Measurements from ENCODE around the gene RCN2.

Gene RCN2

DNA sequence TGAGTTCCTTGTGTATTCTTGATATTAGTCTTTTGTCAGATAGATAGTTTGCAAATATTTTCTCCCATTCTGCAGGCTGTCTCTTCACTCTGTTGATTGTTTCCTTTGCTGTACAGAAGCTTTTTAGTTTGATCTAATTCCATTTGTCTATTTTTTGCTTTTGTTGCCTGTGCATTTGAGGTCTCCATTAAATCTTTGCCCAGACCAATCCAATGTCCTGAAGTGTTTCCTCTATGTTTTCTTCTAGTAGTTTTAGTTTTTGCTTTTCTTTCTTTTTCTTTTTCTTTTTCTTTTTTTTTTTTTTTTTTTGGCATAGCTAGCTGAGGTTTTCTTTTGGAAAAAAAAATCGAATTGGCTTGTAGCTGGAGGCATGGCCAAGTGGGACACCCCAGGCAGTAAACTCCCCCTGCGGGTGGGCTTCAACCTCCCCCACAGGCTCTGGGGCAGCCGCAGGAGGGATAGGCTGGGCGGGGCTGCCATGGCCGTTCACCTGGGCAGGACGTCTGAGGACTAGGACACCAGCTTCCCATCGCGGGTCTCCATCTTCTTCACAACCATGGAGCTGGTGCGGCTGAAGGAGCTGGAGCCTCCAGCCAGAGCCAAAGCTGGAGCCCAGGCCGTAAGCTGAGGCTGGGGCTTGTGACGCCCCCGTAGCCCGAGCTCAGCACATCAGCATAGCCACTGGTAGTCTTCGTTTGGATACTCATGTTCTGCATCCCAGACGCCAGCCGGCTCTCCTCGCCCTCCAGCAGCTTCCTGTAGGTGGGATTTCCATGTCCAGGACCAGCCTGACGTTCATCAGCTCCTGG, 47.2 kb downstream of the RCN2 start:
- DNase-seq (ENCODE audit: low spot score): no peak
- TF ChIP-seq, protein P1, sequence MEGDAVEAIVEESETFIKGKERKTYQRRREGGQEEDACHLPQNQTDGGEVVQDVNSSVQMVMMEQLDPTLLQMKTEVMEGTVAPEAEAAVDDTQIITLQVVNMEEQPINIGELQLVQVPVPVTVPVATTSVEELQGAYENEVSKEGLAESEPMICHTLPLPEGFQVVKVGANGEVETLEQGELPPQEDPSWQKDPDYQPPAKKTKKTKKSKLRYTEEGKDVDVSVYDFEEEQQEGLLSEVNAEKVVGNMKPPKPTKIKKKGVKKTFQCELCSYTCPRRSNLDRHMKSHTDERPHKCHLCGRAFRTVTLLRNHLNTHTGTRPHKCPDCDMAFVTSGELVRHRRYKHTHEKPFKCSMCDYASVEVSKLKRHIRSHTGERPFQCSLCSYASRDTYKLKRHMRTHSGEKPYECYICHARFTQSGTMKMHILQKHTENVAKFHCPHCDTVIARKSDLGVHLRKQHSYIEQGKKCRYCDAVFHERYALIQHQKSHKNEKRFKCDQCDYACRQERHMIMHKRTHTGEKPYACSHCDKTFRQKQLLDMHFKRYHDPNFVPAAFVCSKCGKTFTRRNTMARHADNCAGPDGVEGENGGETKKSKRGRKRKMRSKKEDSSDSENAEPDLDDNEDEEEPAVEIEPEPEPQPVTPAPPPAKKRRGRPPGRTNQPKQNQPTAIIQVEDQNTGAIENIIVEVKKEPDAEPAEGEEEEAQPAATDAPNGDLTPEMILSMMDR (IDR thresholded peaks at IDR 0.05; ENCODE audit: extremely low read depth, missing control alignments): no peak

DNA sequence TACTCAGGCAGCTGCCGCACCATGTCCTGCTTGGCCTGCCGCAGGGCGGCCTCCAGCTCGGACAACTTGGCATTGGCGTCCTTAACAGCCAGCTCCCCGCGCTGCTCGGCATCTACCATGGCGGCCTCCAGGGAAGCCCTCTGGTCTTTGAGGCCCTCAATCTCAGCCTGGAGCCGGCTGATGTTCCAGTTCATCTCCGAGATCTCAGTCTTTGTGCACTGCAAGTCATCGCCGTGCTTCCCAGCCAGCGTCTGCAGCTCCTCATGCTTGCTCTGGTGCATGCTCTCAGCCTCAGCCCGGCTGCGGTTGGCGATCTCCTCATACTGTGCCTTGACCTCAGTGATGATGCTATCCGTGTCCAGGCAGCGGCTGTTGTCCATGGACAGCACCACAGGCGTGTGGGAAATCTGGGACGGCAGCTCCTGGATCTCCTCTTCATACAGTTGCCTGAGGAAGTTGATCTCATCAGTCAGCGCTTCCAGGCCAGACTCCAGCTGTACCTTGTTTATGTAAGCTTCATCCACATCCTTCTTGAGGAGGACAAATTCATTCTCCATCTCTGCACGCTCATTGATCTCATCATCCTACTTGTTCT, 47.9 kb downstream of the RCN2 start:
- TF ChIP-seq, protein P1 (IDR thresholded peaks at IDR 0.05; ENCODE audit: extremely low read depth, missing control alignments): no peak
- no peak for DNase-seq (ENCODE audit: low spot score)

DNA sequence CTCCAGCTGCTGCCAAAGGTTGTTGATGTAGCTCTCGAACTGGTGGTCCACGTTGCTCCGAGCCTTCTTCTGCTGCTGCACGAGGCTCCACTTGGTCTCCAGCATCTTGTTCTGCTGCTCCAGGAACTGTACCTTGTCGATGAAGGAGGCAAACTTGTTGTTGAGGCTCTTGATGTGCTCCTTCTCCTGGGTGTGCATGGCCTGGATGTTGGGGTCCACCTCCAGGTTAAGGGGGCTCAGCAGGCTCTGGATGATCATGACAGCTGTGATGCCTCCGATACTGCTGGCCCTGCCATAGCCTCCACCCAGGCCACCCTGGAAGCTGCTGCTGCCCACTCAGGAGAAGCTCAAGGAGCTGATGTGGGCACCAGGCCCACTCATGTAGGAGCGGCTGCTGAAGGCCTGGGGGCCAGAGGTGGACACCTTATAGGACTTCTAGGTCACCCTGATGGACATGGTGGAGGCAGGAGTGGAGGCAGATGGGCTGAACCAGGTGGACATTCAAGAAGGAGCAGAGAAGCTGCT, 48.5 kb downstream of the RCN2 start:
- TF ChIP-seq, protein P1 (IDR thresholded peaks at IDR 0.05; ENCODE audit: extremely low read depth, missing control alignments): no peak
- no peak for DNase-seq (ENCODE audit: low spot score)

DNA sequence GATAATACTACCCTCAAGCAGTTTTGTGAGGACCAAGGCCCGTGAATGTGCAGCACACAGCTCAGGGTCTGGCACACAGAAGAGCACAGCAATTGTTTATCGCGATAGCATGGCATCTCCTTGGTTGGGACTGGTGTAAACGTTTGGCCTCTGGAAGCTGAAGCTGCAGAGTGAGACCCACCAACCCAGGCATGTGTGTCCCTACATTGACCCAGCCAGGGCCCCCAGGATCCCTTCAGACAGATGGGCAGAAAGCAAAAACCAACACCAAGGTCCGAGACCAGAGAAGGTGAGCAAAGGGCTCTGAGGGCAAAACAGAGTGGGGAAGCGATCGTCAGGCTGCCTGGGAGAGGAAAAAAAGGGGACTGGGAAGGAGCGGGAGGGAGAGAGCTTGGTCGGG, 50.8 kb downstream of the RCN2 start:
- DNase-seq (ENCODE audit: low spot score): no peak

DNA sequence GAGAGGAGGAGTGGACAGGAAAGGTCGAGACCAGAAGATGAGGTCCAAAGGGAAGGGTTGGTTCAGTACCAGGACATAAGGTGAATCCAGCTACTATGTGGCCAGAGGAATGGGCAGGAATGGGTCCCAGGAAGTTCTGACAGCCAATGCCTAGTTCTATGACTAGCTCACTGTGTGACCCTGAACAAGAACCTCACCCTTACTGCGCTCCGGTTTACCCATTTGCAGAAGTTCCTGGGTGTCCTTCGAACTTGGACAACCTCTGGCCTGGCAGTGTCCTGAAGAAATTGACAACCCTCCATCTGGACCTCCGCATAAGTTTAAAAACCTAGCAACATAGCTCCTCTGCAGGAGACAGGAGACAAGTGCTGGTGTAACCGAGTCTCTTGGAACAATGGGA, 51.2 kb downstream of the RCN2 start:
- no peak for DNase-seq (ENCODE audit: low spot score)
- TF ChIP-seq, protein P1 (IDR thresholded peaks at IDR 0.05; ENCODE audit: extremely low read depth, missing control alignments): no peak

More for the DNA sequence above, 50.8 kb downstream of the RCN2 start:
- TF ChIP-seq, protein P1 (IDR thresholded peaks at IDR 0.05; ENCODE audit: extremely low read depth, missing control alignments): no peak

DNA sequence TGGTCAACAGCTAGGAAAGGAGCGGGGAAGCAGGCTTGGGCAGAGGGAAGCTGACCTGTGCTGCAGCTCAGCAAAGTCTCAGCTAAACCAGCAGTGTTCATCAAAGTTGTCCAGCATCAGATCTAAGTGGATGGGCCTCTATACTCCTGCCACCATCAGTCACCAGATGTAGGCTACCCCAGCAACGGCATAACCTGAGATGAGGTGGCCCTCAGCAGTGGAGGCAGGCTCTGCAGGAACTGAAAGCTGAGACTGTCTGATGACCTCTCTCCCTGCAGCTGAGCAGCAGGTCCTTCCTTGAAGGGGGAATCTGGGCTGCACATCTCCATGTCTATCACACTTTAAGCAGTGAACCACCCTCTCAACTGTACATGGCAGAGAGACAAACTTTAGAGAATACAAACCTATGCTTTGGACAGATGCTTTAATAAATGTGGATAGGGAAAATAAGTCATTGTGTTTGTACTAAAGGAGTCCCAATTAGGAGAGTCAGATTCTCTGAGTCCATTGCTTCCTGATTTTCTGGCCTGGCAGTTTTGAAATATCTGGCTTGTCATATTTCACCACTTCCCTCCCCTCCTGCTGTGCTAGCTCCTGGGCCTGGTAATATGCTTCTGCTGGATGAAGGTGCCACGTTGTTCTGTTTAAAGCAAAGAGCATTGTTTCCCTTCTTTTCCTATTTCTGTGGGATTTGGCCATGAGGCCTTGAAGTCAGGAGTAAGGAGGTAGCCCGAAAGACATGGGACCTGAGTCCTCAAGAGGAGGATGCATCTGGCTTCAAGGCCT, 52.2 kb downstream of the RCN2 start:
- TF ChIP-seq, protein P1 (IDR thresholded peaks at IDR 0.05; ENCODE audit: extremely low read depth, missing control alignments): no peak
- no peak for DNase-seq (ENCODE audit: low spot score)
